Effector memory CD4-positive, alpha-beta T cell (primary cell): ENCODE data around the gene PHF23.

Experiments
- DNase-seq, 3 donors: peaks; one replicate each; pipeline ENCODE4 v3.0.0-alpha.2; 2020
- H3K27ac ChIP-seq: 2 replicates; pipeline ENCODE4 v1.7.0; 2013; ENCODE audit warnings: mild to moderate bottlenecking, low read length, moderate library complexity; ENCODE audit not compliant: insufficient read depth, poor library complexity, severe bottlenecking
- H3K27me3 ChIP-seq: replicated peaks from 2 replicates; pipeline ENCODE4 v1.7.0; 2013; ENCODE audit warnings: mild to moderate bottlenecking, low read length; ENCODE audit not compliant: insufficient read depth, control insufficient read depth, poor library complexity, severe bottlenecking
- H3K36me3 ChIP-seq: 2 replicates; pipeline ENCODE4 v1.7.0; 2013; ENCODE audit warnings: mild to moderate bottlenecking, low read length, moderate library complexity; ENCODE audit not compliant: control insufficient read depth, insufficient read depth
- H3K4me1 ChIP-seq: 2 replicates; pipeline ENCODE4 v1.7.0; 2013; ENCODE audit warnings: low read length, mild to moderate bottlenecking; ENCODE audit not compliant: control insufficient read depth, insufficient read depth, poor library complexity, severe bottlenecking
- H3K4me3 ChIP-seq: 2 replicates; pipeline ENCODE4 v1.7.0; 2013; ENCODE audit warnings: low read length, low read depth, mild to moderate bottlenecking; ENCODE audit not compliant: insufficient read depth, poor library complexity, severe bottlenecking
- H3K9me3 ChIP-seq: 2 replicates; pipeline ENCODE4 v1.7.0; 2013; ENCODE audit warnings: mild to moderate bottlenecking, low read length, moderate library complexity; ENCODE audit not compliant: control insufficient read depth

The PHF23 gene

GRCh38 chr17:7219812-7220592 is 19.3 kb downstream of the PHF23 start, which contains the start of the genes ACADVL and DLG4:
Gene ACADVL (plus strand): TSS chr17:7219938. CDS start chr17:7219985, 47 bp downstream.
Gene DLG4 (minus strand): TSS chr17:7219836.
- Histone ChIP-seq H3K4me3 (peak within 1 kb of the TSS; percentile 91), H3K27ac (peak within 1 kb of the TSS; percentile 83), H3K36me3 (peaks cover 27% of the 10 kb centered on the region), H3K4me1 (peaks cover 33% of the 10 kb centered on the region), H3K27me3 (no peaks in the 10 kb centered on the region), H3K9me3 (no peaks in the 10 kb centered on the region)
- peak; percentile 61 to 67 (median 63) for DNase-seq

GRCh38 chr17:7219229-7219811 is 19.9 kb downstream of the PHF23 start:
- Histone ChIP-seq H3K27ac (peak overlapping the region; percentile 83), H3K27me3 (no peaks in the 10 kb centered on the region), H3K36me3 (peaks cover 22% of the 10 kb centered on the region), H3K4me1 (peaks cover 37% of the 10 kb centered on the region), H3K4me3 (peak overlapping the region; percentile 91), H3K9me3 (no peaks in the 10 kb centered on the region)
- no peak for DNase-seq

- Histone ChIP-seq H3K4me1 (peaks cover 37% of the 10 kb centered on the region), H3K27me3 (no peaks in the 10 kb centered on the region), H3K36me3 (peaks cover 17% of the 10 kb centered on the region), H3K27ac (no peak overlapping the region), H3K4me3 (no peak overlapping the region), H3K9me3 (no peaks in the 10 kb centered on the region)
- no peak for DNase-seq
These were observed 20.5 kb downstream of the PHF23 start for GRCh38 chr17:7218758-7219157.

GRCh38 chr17:7218166-7218565 is 21.1 kb downstream of the PHF23 start:
- no peaks in the 10 kb centered on the region for H3K27me3 ChIP-seq
- peak overlapping the region; percentile 55 for H3K27ac ChIP-seq
- peaks cover 37% of the 10 kb centered on the region for H3K4me1 ChIP-seq
- no peaks in the 10 kb centered on the region for H3K9me3 ChIP-seq
- DNase-seq = no peak
- no peak overlapping the region for H3K4me3 ChIP-seq
- peaks cover 11% of the 10 kb centered on the region for H3K36me3 ChIP-seq

- Histone ChIP-seq H3K27ac (peak overlapping the region; percentile 55), H3K4me3 (no peak overlapping the region)
- no peak for DNase-seq
These were observed 21.9 kb downstream of the PHF23 start for GRCh38 chr17:7217113-7217987.

GRCh38 chr17:7216242-7217112 is 22.8 kb downstream of the PHF23 start:
- no peak overlapping the region for H3K4me3 ChIP-seq
- no peaks in the 10 kb centered on the region for H3K27me3 ChIP-seq
- peak overlapping the region; percentile 52 for H3K27ac ChIP-seq
- H3K4me1 ChIP-seq = peaks cover 37% of the 10 kb centered on the region
- no peaks in the 10 kb centered on the region for H3K9me3 ChIP-seq
- DNase-seq = no peak
- no peaks in the 10 kb centered on the region for H3K36me3 ChIP-seq

More at GRCh38 chr17:7217113-7217987, 21.9 kb downstream of the PHF23 start:
- peaks cover 37% of the 10 kb centered on the region for H3K4me1 ChIP-seq
- H3K36me3 ChIP-seq = peaks cover 5% of the 10 kb centered on the region
- H3K27me3 ChIP-seq = no peaks in the 10 kb centered on the region
- H3K9me3 ChIP-seq = no peaks in the 10 kb centered on the region

GRCh38 chr17:7215652-7216180 is 23.5 kb downstream of the PHF23 start:
- H3K36me3 ChIP-seq = no peaks in the 10 kb centered on the region
- no peak for DNase-seq
- no peaks in the 10 kb centered on the region for H3K27me3 ChIP-seq
- peaks cover 35% of the 10 kb centered on the region for H3K4me1 ChIP-seq
- H3K9me3 ChIP-seq = no peaks in the 10 kb centered on the region
- H3K4me3 ChIP-seq = no peak overlapping the region
- H3K27ac ChIP-seq = peak overlapping the region; percentile 96

GRCh38 chr17:7215136-7215638 is 24.1 kb downstream of the PHF23 start:
- DNase-seq = no peak
- Histone ChIP-seq H3K4me1 (peaks cover 30% of the 10 kb centered on the region), H3K9me3 (no peaks in the 10 kb centered on the region), H3K27ac (peak overlapping the region; percentile 96), H3K36me3 (no peaks in the 10 kb centered on the region), H3K4me3 (peak overlapping the region; percentile 45), H3K27me3 (no peaks in the 10 kb centered on the region)
